WTC11 (cell line): ENCODE measurements around the gene CAPN11. TPM values are rescaled to one million over a fixed set of nuclear protein-coding genes. Genes with fewer than 3 reads are reported as not detected.

Experiments
- ATAC-seq: fragments of 200-7000 bp; cut with Tn5 transposase; 2 replicates; pipeline ENCODE4 v1.10.0; 2021; ENCODE audit warnings: mild to moderate bottlenecking, moderate library complexity
- CTCF ChIA-PET: fragments of 300-600 bp; sonication (Branson Sonifier 250); formaldehyde crosslinking; loops from one replicate; lab custom pipeline; 2021; ENCODE audit warnings: antibody characterized with exemption; lab: Charles Lee
- POLR2A ChIA-PET: fragments of 350-600 bp; sonication (Branson Sonifier 250); formaldehyde crosslinking; loops from one replicate; lab custom pipeline; 2021; ENCODE audit warnings: antibody characterized with exemption; lab: Charles Lee
- DNase-seq: peaks from one replicate; pipeline ENCODE4 v3.0.0; 2021; ENCODE audit warnings: low spot score
- H3K27ac Mint-ChIP-seq: 2 replicates; pipeline ENCODE4 v1.8.0; 2021; ENCODE audit warnings: mixed read lengths
- H3K27me3 Mint-ChIP-seq: 2 replicates; pipeline ENCODE4 v1.8.0; 2021; ENCODE audit warnings: low read depth, mild to moderate bottlenecking, moderate library complexity, mixed read lengths
- H3K36me3 Mint-ChIP-seq: 2 replicates; pipeline ENCODE4 v1.8.0; 2021; ENCODE audit warnings: mixed read lengths
- H3K4me1 Mint-ChIP-seq: 2 replicates; pipeline ENCODE4 v1.8.0; 2022; ENCODE audit warnings: mixed read lengths
- H3K4me3 Mint-ChIP-seq: 2 replicates; pipeline ENCODE4 v1.8.0; 2021; ENCODE audit warnings: mild to moderate bottlenecking, moderate library complexity, mixed read lengths
- H3K9me3 Mint-ChIP-seq: 2 replicates; pipeline ENCODE4 v1.8.0; 2021; ENCODE audit warnings: mixed read lengths
- CREM ChIP-seq: sonication (generic); formaldehyde crosslinking; IDR thresholded peaks from 2 replicates; pipeline ENCODE4 v1.8.1; 2022; ENCODE audit warnings: mild to moderate bottlenecking, missing genetic modification reagents, moderate library complexity
- ELF4 ChIP-seq: sonication (generic); formaldehyde crosslinking; IDR thresholded peaks from 2 replicates; pipeline ENCODE4 v1.8.1; 2022; ENCODE audit warnings: low read depth, mild to moderate bottlenecking, moderate library complexity, missing genetic modification reagents
- ESRRA ChIP-seq: sonication (generic); formaldehyde crosslinking; IDR thresholded peaks from 2 replicates; pipeline ENCODE4 v1.8.1; 2022; ENCODE audit warnings: mild to moderate bottlenecking, missing genetic modification reagents, borderline replicate concordance
- ETV6 ChIP-seq: sonication (generic); formaldehyde crosslinking; IDR thresholded peaks from 2 replicates; pipeline ENCODE4 v1.8.1; 2022; ENCODE audit warnings: mild to moderate bottlenecking, missing genetic modification reagents
- FOXK1 ChIP-seq: sonication (generic); formaldehyde crosslinking; IDR thresholded peaks from 2 replicates; pipeline ENCODE4 v1.8.0; 2022; ENCODE audit warnings: mild to moderate bottlenecking, moderate library complexity, missing genetic modification reagents
- GABPB1 ChIP-seq: sonication (generic); formaldehyde crosslinking; IDR thresholded peaks from 2 replicates; pipeline ENCODE4 v1.8.1; 2023; ENCODE audit warnings: mild to moderate bottlenecking, missing genetic modification reagents
- JUN ChIP-seq: sonication (generic); formaldehyde crosslinking; IDR thresholded peaks from 2 replicates; pipeline ENCODE4 v1.8.0; 2023; ENCODE audit warnings: mild to moderate bottlenecking, missing genetic modification reagents
- MYBL2 ChIP-seq: sonication (generic); formaldehyde crosslinking; IDR thresholded peaks from 2 replicates; pipeline ENCODE4 v1.8.1; 2023; ENCODE audit warnings: mild to moderate bottlenecking, moderate library complexity, missing genetic modification reagents
- NFYB ChIP-seq: sonication (generic); formaldehyde crosslinking; conservative IDR thresholded peaks from 2 replicates; pipeline ENCODE4 v1.8.0; 2022; ENCODE audit warnings: low read depth, missing genetic modification reagents
- NR1H2 ChIP-seq: sonication (generic); formaldehyde crosslinking; IDR thresholded peaks from 2 replicates; pipeline ENCODE4 v1.9.0; 2021; ENCODE audit warnings: mild to moderate bottlenecking, moderate library complexity, missing genetic modification reagents
- RORB ChIP-seq: fragments of 250-450 bp; sonication (Bioruptor Pico); IDR thresholded peaks from 2 replicates; pipeline ENCODE4 v1.9.0; 2021; ENCODE audit warnings: mild to moderate bottlenecking
- TP53 ChIP-seq: sonication (generic); formaldehyde crosslinking; IDR thresholded peaks from 2 replicates; pipeline ENCODE4 v1.8.1; 2023; ENCODE audit warnings: mild to moderate bottlenecking, missing genetic modification reagents
- USF1 ChIP-seq: sonication (generic); formaldehyde crosslinking; IDR thresholded peaks from 2 replicates; pipeline ENCODE4 v1.8.0; 2022; ENCODE audit warnings: mild to moderate bottlenecking, missing genetic modification reagents
- ZNF219 ChIP-seq: sonication (generic); formaldehyde crosslinking; IDR thresholded peaks from 2 replicates; pipeline ENCODE4 v1.8.0; 2023; ENCODE audit warnings: missing genetic modification reagents, mild to moderate bottlenecking, borderline replicate concordance
- ZNF317 ChIP-seq: sonication (generic); formaldehyde crosslinking; IDR thresholded peaks from 2 replicates; pipeline ENCODE4 v1.8.1; 2023; ENCODE audit warnings: low read depth, mild to moderate bottlenecking, moderate library complexity, missing genetic modification reagents, borderline replicate concordance
- ZNF423 ChIP-seq: fragments of 250-450 bp; sonication (Bioruptor Pico); IDR thresholded peaks from 2 replicates; pipeline ENCODE4 v2.1.2; 2022; ENCODE audit warnings: mild to moderate bottlenecking, moderate library complexity
- total RNA-seq: library from RNA; stranded (reverse); gene quantifications from 3 replicates; pipeline ENCODE4 v1.2.3, GENCODE V29; 2021
- TF ChIP-seq, protein P1 (sequence below): sonication (generic); formaldehyde crosslinking; IDR thresholded peaks from 2 replicates; pipeline ENCODE4 v1.8.0; 2022; ENCODE audit warnings: mild to moderate bottlenecking, missing genetic modification reagents
- TF ChIP-seq, protein P2 (sequence below): sonication (generic); formaldehyde crosslinking; IDR thresholded peaks from 2 replicates; pipeline ENCODE4 v1.8.1; 2022; ENCODE audit warnings: missing genetic modification reagents, borderline replicate concordance
- TF ChIP-seq, protein P3 (sequence below): sonication (generic); formaldehyde crosslinking; IDR thresholded peaks from 2 replicates; pipeline ENCODE4 v1.8.0; 2023; ENCODE audit warnings: missing genetic modification reagents
- TF ChIP-seq, protein P4 (sequence below): fragments of 200-600 bp; IDR thresholded peaks from 2 replicates; pipeline ENCODE4 v1.8.0; 2022; ENCODE audit warnings: antibody characterized with exemption
- TF ChIP-seq, protein P5 (sequence below): sonication (generic); formaldehyde crosslinking; conservative IDR thresholded peaks from 2 replicates; pipeline ENCODE4 v1.8.1; 2022; ENCODE audit warnings: mild to moderate bottlenecking, missing genetic modification reagents
- TF ChIP-seq, protein P6 (sequence below): sonication (generic); formaldehyde crosslinking; IDR thresholded peaks from 2 replicates; pipeline ENCODE4 v1.8.0; 2023; ENCODE audit warnings: missing genetic modification reagents, mild to moderate bottlenecking, borderline replicate concordance
- TF ChIP-seq, protein P7 (sequence below): sonication (generic); formaldehyde crosslinking; IDR thresholded peaks from 2 replicates; pipeline ENCODE4 v1.8.1; 2023; ENCODE audit warnings: mild to moderate bottlenecking, missing genetic modification reagents, moderate library complexity

The CAPN11 gene
- total RNA-seq, 1 experiment from 2014 or later = 2.3 TPM

GRCh38 chr6:44223319-44224028 lies 64.9 kb downstream of the CAPN11 start, which contains the start of gene SLC29A1:
TSS of gene SLC29A1 (plus strand) at chr6:44223595. CDS start at chr6:44227314, 3,719 bp downstream.
- CTCF ChIA-PET = interaction anchor here (0.6 to 10.7 kb wide), 22 partner anchors 9 to 123 kb away, joined by 3 to 174 read pairs (median 4); partner anchors contain the start of genes HSP90AB1 and SLC35B2
- peak within 1 kb of the TSS; percentile 95 for H3K27ac Mint-ChIP-seq
- TF ChIP-seq USF1 (CRISPR knock-in tag) (peak; percentile 36), ELF4 (CRISPR knock-in tag) (peak; percentile 38; the same call in 1 of the 2 replicates), JUN (CRISPR knock-in tag) (peak; percentile 44; the same call in 1 of the 2 replicates), MYBL2 (no peak), ZNF423 (CRISPR knock-in tag) (peak; percentile 85), GABPB1 (CRISPR knock-in tag) (peak; percentile 48; the same call in 1 of the 2 replicates), ZNF317 (CRISPR knock-in tag) (0 out of 2 replicates have a peak, but pooled peaks have one; percentile 28), FOXK1 (CRISPR knock-in tag) (0 out of 2 replicates have a peak, but pooled peaks have one; percentile 67), ZNF219 (no peak), NR1H2 (CRISPR knock-in tag) (no peak), ESRRA (CRISPR knock-in tag) (peak; percentile 63; the same call in 1 of the 2 replicates), CREM (CRISPR knock-in tag) (peak; percentile 80), TP53 (CRISPR knock-in tag) (0 out of 2 replicates have a peak, but pooled peaks have one; percentile 79), NFYB (CRISPR knock-in tag) (peak; percentile 15; the same call in 1 of the 2 replicates), ETV6 (CRISPR knock-in tag) (peak; percentile 84), RORB (no peak)
- TF ChIP-seq, protein P1, sequence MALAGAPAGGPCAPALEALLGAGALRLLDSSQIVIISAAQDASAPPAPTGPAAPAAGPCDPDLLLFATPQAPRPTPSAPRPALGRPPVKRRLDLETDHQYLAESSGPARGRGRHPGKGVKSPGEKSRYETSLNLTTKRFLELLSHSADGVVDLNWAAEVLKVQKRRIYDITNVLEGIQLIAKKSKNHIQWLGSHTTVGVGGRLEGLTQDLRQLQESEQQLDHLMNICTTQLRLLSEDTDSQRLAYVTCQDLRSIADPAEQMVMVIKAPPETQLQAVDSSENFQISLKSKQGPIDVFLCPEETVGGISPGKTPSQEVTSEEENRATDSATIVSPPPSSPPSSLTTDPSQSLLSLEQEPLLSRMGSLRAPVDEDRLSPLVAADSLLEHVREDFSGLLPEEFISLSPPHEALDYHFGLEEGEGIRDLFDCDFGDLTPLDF (CRISPR knock-in tag) = no peak
- TF ChIP-seq, protein P2, sequence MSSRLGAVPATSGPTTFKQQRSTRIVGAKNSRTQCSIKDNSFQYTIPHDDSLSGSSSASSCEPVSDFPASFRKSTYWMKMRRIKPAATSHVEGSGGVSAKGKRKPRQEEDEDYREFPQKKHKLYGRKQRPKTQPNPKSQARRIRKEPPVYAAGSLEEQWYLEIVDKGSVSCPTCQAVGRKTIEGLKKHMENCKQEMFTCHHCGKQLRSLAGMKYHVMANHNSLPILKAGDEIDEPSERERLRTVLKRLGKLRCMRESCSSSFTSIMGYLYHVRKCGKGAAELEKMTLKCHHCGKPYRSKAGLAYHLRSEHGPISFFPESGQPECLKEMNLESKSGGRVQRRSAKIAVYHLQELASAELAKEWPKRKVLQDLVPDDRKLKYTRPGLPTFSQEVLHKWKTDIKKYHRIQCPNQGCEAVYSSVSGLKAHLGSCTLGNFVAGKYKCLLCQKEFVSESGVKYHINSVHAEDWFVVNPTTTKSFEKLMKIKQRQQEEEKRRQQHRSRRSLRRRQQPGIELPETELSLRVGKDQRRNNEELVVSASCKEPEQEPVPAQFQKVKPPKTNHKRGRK = no peak
- TF ChIP-seq, protein P3, sequence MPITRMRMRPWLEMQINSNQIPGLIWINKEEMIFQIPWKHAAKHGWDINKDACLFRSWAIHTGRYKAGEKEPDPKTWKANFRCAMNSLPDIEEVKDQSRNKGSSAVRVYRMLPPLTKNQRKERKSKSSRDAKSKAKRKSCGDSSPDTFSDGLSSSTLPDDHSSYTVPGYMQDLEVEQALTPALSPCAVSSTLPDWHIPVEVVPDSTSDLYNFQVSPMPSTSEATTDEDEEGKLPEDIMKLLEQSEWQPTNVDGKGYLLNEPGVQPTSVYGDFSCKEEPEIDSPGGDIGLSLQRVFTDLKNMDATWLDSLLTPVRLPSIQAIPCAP = peak; percentile 41; the same call in 1 of the 2 replicates
- TF ChIP-seq, protein P4, sequence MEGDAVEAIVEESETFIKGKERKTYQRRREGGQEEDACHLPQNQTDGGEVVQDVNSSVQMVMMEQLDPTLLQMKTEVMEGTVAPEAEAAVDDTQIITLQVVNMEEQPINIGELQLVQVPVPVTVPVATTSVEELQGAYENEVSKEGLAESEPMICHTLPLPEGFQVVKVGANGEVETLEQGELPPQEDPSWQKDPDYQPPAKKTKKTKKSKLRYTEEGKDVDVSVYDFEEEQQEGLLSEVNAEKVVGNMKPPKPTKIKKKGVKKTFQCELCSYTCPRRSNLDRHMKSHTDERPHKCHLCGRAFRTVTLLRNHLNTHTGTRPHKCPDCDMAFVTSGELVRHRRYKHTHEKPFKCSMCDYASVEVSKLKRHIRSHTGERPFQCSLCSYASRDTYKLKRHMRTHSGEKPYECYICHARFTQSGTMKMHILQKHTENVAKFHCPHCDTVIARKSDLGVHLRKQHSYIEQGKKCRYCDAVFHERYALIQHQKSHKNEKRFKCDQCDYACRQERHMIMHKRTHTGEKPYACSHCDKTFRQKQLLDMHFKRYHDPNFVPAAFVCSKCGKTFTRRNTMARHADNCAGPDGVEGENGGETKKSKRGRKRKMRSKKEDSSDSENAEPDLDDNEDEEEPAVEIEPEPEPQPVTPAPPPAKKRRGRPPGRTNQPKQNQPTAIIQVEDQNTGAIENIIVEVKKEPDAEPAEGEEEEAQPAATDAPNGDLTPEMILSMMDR = peak; percentile 36; the same call in 1 of the 2 replicates
- TF ChIP-seq, protein P5, sequence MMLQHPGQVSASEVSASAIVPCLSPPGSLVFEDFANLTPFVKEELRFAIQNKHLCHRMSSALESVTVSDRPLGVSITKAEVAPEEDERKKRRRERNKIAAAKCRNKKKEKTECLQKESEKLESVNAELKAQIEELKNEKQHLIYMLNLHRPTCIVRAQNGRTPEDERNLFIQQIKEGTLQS (CRISPR knock-in tag) = 0 out of 2 replicates have a peak, but pooled peaks have one; percentile 12
- TF ChIP-seq, protein P6, sequence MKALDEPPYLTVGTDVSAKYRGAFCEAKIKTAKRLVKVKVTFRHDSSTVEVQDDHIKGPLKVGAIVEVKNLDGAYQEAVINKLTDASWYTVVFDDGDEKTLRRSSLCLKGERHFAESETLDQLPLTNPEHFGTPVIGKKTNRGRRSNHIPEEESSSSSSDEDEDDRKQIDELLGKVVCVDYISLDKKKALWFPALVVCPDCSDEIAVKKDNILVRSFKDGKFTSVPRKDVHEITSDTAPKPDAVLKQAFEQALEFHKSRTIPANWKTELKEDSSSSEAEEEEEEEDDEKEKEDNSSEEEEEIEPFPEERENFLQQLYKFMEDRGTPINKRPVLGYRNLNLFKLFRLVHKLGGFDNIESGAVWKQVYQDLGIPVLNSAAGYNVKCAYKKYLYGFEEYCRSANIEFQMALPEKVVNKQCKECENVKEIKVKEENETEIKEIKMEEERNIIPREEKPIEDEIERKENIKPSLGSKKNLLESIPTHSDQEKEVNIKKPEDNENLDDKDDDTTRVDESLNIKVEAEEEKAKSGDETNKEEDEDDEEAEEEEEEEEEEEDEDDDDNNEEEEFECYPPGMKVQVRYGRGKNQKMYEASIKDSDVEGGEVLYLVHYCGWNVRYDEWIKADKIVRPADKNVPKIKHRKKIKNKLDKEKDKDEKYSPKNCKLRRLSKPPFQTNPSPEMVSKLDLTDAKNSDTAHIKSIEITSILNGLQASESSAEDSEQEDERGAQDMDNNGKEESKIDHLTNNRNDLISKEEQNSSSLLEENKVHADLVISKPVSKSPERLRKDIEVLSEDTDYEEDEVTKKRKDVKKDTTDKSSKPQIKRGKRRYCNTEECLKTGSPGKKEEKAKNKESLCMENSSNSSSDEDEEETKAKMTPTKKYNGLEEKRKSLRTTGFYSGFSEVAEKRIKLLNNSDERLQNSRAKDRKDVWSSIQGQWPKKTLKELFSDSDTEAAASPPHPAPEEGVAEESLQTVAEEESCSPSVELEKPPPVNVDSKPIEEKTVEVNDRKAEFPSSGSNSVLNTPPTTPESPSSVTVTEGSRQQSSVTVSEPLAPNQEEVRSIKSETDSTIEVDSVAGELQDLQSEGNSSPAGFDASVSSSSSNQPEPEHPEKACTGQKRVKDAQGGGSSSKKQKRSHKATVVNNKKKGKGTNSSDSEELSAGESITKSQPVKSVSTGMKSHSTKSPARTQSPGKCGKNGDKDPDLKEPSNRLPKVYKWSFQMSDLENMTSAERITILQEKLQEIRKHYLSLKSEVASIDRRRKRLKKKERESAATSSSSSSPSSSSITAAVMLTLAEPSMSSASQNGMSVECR (CRISPR knock-in tag) = peak; percentile 40; the same call in 1 of the 2 replicates
- TF ChIP-seq, protein P7, sequence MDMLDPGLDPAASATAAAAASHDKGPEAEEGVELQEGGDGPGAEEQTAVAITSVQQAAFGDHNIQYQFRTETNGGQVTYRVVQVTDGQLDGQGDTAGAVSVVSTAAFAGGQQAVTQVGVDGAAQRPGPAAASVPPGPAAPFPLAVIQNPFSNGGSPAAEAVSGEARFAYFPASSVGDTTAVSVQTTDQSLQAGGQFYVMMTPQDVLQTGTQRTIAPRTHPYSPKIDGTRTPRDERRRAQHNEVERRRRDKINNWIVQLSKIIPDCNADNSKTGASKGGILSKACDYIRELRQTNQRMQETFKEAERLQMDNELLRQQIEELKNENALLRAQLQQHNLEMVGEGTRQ = no peak

More at GRCh38 chr6:44223319-44224028, 64.9 kb downstream of the CAPN11 start, which contains the start of gene SLC29A1:
- H3K27me3 Mint-ChIP-seq = no peaks in the 10 kb centered on the region
- peaks cover 5% of the 10 kb centered on the region; the same call in 1 of the 2 replicates for H3K36me3 Mint-ChIP-seq
- H3K4me3 Mint-ChIP-seq = peak within 1 kb of the TSS; percentile 89
- no peaks in the 10 kb centered on the region for H3K9me3 Mint-ChIP-seq
- ATAC-seq (peak; percentile 38), DNase-seq (peak; percentile 87)
- POLR2A ChIA-PET = interaction anchor here (0.6 to 5.7 kb wide), 10 partner anchors 11 to 51 kb away, joined by 3 to 63 read pairs (median 6); partner anchors contain the start of genes HSP90AB1 and SLC35B2
- peaks cover 57% of the 10 kb centered on the region for H3K4me1 Mint-ChIP-seq
